Measurements from ENCODE around the gene IL6R. TPM values are rescaled to one million over a fixed set of nuclear protein-coding genes. Genes with fewer than 3 reads are reported as not detected.

The IL6R gene
- total RNA-seq, 1 donor from 2014 or later = 2.2 TPM

GRCh38 chr1:154493276-154493675 lies 88.1 kb downstream of the IL6R start:
- FAIRE-seq (no peak), DNase-seq (ENCODE audit: low read depth) (no peak)
- Mint-ChIP-seq H3K27ac (ENCODE audit: unreplicated experiment) (no peak overlapping the region), H3K36me3 (ENCODE audit: low read depth, unreplicated experiment) (no peaks in the 10 kb centered on the region), H3K27me3 (ENCODE audit: low read depth, unreplicated experiment) (peaks cover 34% of the 10 kb centered on the region), H3K4me1 (ENCODE audit: low read depth, unreplicated experiment) (peaks cover 10% of the 10 kb centered on the region), H3K4me3 (ENCODE audit: unreplicated experiment) (no peak overlapping the region), H3K9me3 (ENCODE audit: unreplicated experiment) (no peaks in the 10 kb centered on the region)
- no peaks in the 10 kb centered on the region for H3K4me1 ChIP-seq (ENCODE audit: insufficient read depth, low read length)
- H3K9ac ChIP-seq (ENCODE audit: low read length) = no peak overlapping the region
- no peak for TF ChIP-seq EZH2 (IDR thresholded peaks at IDR 0.05; ENCODE audit: insufficient read depth, low read length)
- H2AFZ ChIP-seq (ENCODE audit: low read depth, low read length) = no peak overlapping the region
- no peak overlapping the region for H3K4me3 ChIP-seq (ENCODE audit: insufficient read depth, low read depth, low read length)
- H3K79me2 ChIP-seq (ENCODE audit: insufficient read depth, low read length) = no peaks in the 10 kb centered on the region
- peaks cover 66% of the 10 kb centered on the region for H3K27me3 ChIP-seq (ENCODE audit: insufficient read depth, low read length)
- no peaks in the 10 kb centered on the region for H4K20me1 ChIP-seq (ENCODE audit: insufficient read depth, low read length)
- no peak overlapping the region for H3K27ac ChIP-seq (ENCODE audit: low read depth, low read length)
- no peaks in the 10 kb centered on the region for H3K36me3 ChIP-seq (ENCODE audit: insufficient read depth, low read length)
- no peaks in the 10 kb centered on the region for H3K9me3 ChIP-seq (ENCODE audit: insufficient read depth, low read depth, low read length)
- H3K4me2 ChIP-seq (ENCODE audit: low read length) = no peak overlapping the region

DNA sequence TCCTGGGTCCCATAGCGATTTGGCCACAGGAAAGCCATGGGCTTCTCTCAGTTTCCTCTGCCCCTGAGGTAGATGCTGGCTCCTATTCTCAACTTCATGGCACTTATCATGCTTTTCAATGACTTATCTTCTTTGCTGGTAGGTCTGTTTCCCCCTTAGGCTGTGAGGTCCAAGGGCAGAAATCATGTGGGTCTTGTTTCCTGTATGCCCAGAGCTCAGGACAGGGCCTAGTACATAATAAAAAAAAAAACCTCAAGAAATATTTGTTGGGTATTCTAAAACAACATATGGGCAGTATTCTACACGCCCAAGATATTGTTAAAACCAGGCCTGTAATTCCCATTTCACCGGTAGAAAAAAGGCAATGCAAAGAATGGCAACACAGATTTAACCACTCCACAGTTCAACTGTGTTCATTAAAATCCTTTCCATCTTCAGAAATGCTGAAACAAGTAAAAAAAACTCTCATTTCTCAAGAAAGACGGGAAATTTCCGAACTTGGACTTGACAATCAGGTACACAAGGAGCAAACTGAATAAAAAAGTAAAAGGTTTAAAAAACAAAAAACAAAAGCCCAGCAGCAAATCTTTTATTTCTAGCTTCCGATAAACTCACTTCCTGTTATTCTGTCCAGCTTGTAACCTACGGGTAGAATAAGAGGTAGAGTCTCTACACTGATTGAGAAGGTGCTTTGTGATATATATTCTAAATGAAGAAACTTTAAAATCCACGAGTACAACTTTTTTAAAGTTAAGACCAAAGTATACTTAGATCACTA lies 90.5 kb downstream of the IL6R start:
- Histone ChIP-seq H3K9ac (ENCODE audit: low read length) (no peak overlapping the region), H3K79me2 (ENCODE audit: insufficient read depth, low read length) (no peaks in the 10 kb centered on the region), H3K36me3 (ENCODE audit: insufficient read depth, low read length) (no peaks in the 10 kb centered on the region), H3K27me3 (ENCODE audit: insufficient read depth, low read length) (peaks cover 73% of the 10 kb centered on the region), H3K4me1 (ENCODE audit: insufficient read depth, low read length) (no peaks in the 10 kb centered on the region), H3K9me3 (ENCODE audit: insufficient read depth, low read depth, low read length) (peaks cover 12% of the 10 kb centered on the region), H3K4me3 (ENCODE audit: insufficient read depth, low read depth, low read length) (no peak overlapping the region), H4K20me1 (ENCODE audit: insufficient read depth, low read length) (no peaks in the 10 kb centered on the region), H3K4me2 (ENCODE audit: low read length) (no peak overlapping the region), H2AFZ (ENCODE audit: low read depth, low read length) (no peak overlapping the region), H3K27ac (ENCODE audit: low read depth, low read length) (no peak overlapping the region)
- Mint-ChIP-seq H3K36me3 (ENCODE audit: low read depth, unreplicated experiment) (no peaks in the 10 kb centered on the region), H3K4me1 (ENCODE audit: low read depth, unreplicated experiment) (peaks cover 7% of the 10 kb centered on the region), H3K4me3 (ENCODE audit: unreplicated experiment) (no peak overlapping the region), H3K27ac (ENCODE audit: unreplicated experiment) (no peak overlapping the region), H3K9me3 (ENCODE audit: unreplicated experiment) (peaks cover 14% of the 10 kb centered on the region), H3K27me3 (ENCODE audit: low read depth, unreplicated experiment) (peaks cover 43% of the 10 kb centered on the region)
- no peak for TF ChIP-seq EZH2 (IDR thresholded peaks at IDR 0.05; ENCODE audit: insufficient read depth, low read length)
- TF ChIP-seq, protein P1, sequence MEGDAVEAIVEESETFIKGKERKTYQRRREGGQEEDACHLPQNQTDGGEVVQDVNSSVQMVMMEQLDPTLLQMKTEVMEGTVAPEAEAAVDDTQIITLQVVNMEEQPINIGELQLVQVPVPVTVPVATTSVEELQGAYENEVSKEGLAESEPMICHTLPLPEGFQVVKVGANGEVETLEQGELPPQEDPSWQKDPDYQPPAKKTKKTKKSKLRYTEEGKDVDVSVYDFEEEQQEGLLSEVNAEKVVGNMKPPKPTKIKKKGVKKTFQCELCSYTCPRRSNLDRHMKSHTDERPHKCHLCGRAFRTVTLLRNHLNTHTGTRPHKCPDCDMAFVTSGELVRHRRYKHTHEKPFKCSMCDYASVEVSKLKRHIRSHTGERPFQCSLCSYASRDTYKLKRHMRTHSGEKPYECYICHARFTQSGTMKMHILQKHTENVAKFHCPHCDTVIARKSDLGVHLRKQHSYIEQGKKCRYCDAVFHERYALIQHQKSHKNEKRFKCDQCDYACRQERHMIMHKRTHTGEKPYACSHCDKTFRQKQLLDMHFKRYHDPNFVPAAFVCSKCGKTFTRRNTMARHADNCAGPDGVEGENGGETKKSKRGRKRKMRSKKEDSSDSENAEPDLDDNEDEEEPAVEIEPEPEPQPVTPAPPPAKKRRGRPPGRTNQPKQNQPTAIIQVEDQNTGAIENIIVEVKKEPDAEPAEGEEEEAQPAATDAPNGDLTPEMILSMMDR (IDR thresholded peaks at IDR 0.05; ENCODE audit: insufficient read depth, low read depth, low read length) = no peak
- FAIRE-seq (no peak), DNase-seq (ENCODE audit: low read depth) (no peak)

- Histone ChIP-seq H3K9ac (ENCODE audit: low read length) (no peak overlapping the region), H3K4me1 (ENCODE audit: insufficient read depth, low read length) (no peaks in the 10 kb centered on the region), H2AFZ (ENCODE audit: low read depth, low read length) (no peak overlapping the region), H4K20me1 (ENCODE audit: insufficient read depth, low read length) (no peaks in the 10 kb centered on the region), H3K4me2 (ENCODE audit: low read length) (no peak overlapping the region), H3K9me3 (ENCODE audit: insufficient read depth, low read depth, low read length) (peaks cover 12% of the 10 kb centered on the region), H3K27me3 (ENCODE audit: insufficient read depth, low read length) (peaks cover 73% of the 10 kb centered on the region), H3K79me2 (ENCODE audit: insufficient read depth, low read length) (no peaks in the 10 kb centered on the region), H3K27ac (ENCODE audit: low read depth, low read length) (no peak overlapping the region), H3K36me3 (ENCODE audit: insufficient read depth, low read length) (no peaks in the 10 kb centered on the region), H3K4me3 (ENCODE audit: insufficient read depth, low read depth, low read length) (no peak overlapping the region)
- no peak for DNase-seq (ENCODE audit: low read depth)
- FAIRE-seq = no peak
- H3K36me3 Mint-ChIP-seq (ENCODE audit: low read depth, unreplicated experiment) = no peaks in the 10 kb centered on the region
- peaks cover 7% of the 10 kb centered on the region for H3K4me1 Mint-ChIP-seq (ENCODE audit: low read depth, unreplicated experiment)
- H3K27me3 Mint-ChIP-seq (ENCODE audit: low read depth, unreplicated experiment) = peaks cover 45% of the 10 kb centered on the region
- no peak overlapping the region for H3K27ac Mint-ChIP-seq (ENCODE audit: unreplicated experiment)
- H3K4me3 Mint-ChIP-seq (ENCODE audit: unreplicated experiment) = no peak overlapping the region
- TF ChIP-seq, protein P1 (IDR thresholded peaks at IDR 0.05; ENCODE audit: insufficient read depth, low read depth, low read length) = no peak
- no peak for TF ChIP-seq EZH2 (IDR thresholded peaks at IDR 0.05; ENCODE audit: insufficient read depth, low read length)
- peaks cover 16% of the 10 kb centered on the region for H3K9me3 Mint-ChIP-seq (ENCODE audit: unreplicated experiment)
Measured at GRCh38 chr1:154496383-154496782, 91.2 kb downstream of the IL6R start.

All from astrocyte (in vitro differentiated cells and primary cell).